ENCODE measurements around the gene BRWD1. TPM values are rescaled to one million over a fixed set of nuclear protein-coding genes. Genes with fewer than 3 reads are reported as not detected.
"Not testable (repeated sequence)": the region's sequence is repeated elsewhere in the genome, so short reads cannot be mapped to it uniquely, and the experiment has no call there.

Gene BRWD1
- total RNA-seq, 2 experiments from 2014 or later = 84.7 to 92.2 TPM

- peaks cover 4% of the 10 kb centered on the region for H3K27me3 Mint-ChIP-seq
- Histone ChIP-seq H3K4me1 (ENCODE audit: insufficient read depth, low read length) (no peaks in the 10 kb centered on the region), H3K27me3 (ENCODE audit: control insufficient read depth in 1 of 2, insufficient read depth in 2 of 2, low read length in 2 of 2) (peaks cover 0 to 2% of the 10 kb centered on the region in 2 experiments), H3K36me3 (ENCODE audit: insufficient read depth, low read length) (no peaks in the 10 kb centered on the region), H3K9me3 (ENCODE audit: control insufficient read depth in 1 of 2, insufficient read depth in 1 of 2, low read length in 2 of 2) (no peaks in the 10 kb centered on the region), H3K4me3 (ENCODE audit: low read length) (no peak overlapping the region), H3K27ac (ENCODE audit: low read depth in 1 of 2, low read length in 2 of 2) (no peak overlapping the region)
- DNase-seq (no peak), ATAC-seq (ENCODE audit: poor library complexity) (no peak)
- H3K4me1 Mint-ChIP-seq (ENCODE audit: low read depth) = no peaks in the 10 kb centered on the region
- intact Hi-C loops (cut with DNase I, micrococcal nuclease) = loop anchor here (1.0 to 5.0 kb wide), 3 partner anchors 403 to 920 kb away; no protein-coding TSS in a partner anchor
- H3K4me3 Mint-ChIP-seq = no peak overlapping the region
- H3K9me3 Mint-ChIP-seq = no peaks in the 10 kb centered on the region
- ChIA-PET CTCF (interaction anchor here (1.2 kb wide), 1 partner anchor 404 kb away, joined by 3 read pairs; no protein-coding TSS in a partner anchor), POLR2A (no interaction called here)
- no peak overlapping the region for H3K27ac Mint-ChIP-seq
- TF ChIP-seq, protein P1, sequence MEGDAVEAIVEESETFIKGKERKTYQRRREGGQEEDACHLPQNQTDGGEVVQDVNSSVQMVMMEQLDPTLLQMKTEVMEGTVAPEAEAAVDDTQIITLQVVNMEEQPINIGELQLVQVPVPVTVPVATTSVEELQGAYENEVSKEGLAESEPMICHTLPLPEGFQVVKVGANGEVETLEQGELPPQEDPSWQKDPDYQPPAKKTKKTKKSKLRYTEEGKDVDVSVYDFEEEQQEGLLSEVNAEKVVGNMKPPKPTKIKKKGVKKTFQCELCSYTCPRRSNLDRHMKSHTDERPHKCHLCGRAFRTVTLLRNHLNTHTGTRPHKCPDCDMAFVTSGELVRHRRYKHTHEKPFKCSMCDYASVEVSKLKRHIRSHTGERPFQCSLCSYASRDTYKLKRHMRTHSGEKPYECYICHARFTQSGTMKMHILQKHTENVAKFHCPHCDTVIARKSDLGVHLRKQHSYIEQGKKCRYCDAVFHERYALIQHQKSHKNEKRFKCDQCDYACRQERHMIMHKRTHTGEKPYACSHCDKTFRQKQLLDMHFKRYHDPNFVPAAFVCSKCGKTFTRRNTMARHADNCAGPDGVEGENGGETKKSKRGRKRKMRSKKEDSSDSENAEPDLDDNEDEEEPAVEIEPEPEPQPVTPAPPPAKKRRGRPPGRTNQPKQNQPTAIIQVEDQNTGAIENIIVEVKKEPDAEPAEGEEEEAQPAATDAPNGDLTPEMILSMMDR (IDR thresholded peaks at IDR 0.05) = no peak
- no peaks in the 10 kb centered on the region for H3K36me3 Mint-ChIP-seq (ENCODE audit: low read depth)
Measured at GRCh38 chr21:39137248-39138178, 175.9 kb downstream of the BRWD1 start.

- H3K27me3 Mint-ChIP-seq = peaks cover 4% of the 10 kb centered on the region
- no peak for DNase-seq
- TF ChIP-seq, protein P1 (IDR thresholded peaks at IDR 0.05) = no peak
- POLR2A ChIA-PET = no interaction called here
- no peak overlapping the region for H3K4me3 ChIP-seq (ENCODE audit: low read length)
- no peaks in the 10 kb centered on the region for H3K36me3 ChIP-seq (ENCODE audit: insufficient read depth, low read length)
- intact Hi-C loops (cut with DNase I, micrococcal nuclease) = loop anchor here (5.0 kb wide), 2 partner anchors 629 to 919 kb away; no protein-coding TSS in a partner anchor
- no peaks in the 10 kb centered on the region for H3K36me3 Mint-ChIP-seq (ENCODE audit: low read depth)
- H3K4me1 Mint-ChIP-seq (ENCODE audit: low read depth) = no peaks in the 10 kb centered on the region
- no peak overlapping the region for H3K27ac Mint-ChIP-seq
- CTCF ChIA-PET = no interaction called here
- H3K4me3 Mint-ChIP-seq = no peak overlapping the region
- H3K27ac ChIP-seq (ENCODE audit: low read depth in 1 of 2, low read length in 2 of 2) = no peak overlapping the region
- H3K9me3 Mint-ChIP-seq = no peaks in the 10 kb centered on the region
- H3K27me3 ChIP-seq (ENCODE audit: control insufficient read depth in 1 of 2, insufficient read depth in 2 of 2, low read length in 2 of 2) = peaks cover 0 to 2% of the 10 kb centered on the region in 2 experiments
- H3K4me1 ChIP-seq (ENCODE audit: insufficient read depth, low read length) = no peaks in the 10 kb centered on the region
- no peak for ATAC-seq (ENCODE audit: poor library complexity)
- no peaks in the 10 kb centered on the region for H3K9me3 ChIP-seq (ENCODE audit: control insufficient read depth in 1 of 2, insufficient read depth in 1 of 2, low read length in 2 of 2)
Measured at GRCh38 chr21:39136711-39137110, 176.7 kb downstream of the BRWD1 start.

- H3K4me3 ChIP-seq (ENCODE audit: low read length); H3K27me3 Mint-ChIP-seq; H3K4me1 ChIP-seq (ENCODE audit: insufficient read depth, low read length); ATAC-seq (ENCODE audit: poor library complexity); H3K9me3 Mint-ChIP-seq; CTCF ChIA-PET; H3K4me1 Mint-ChIP-seq (ENCODE audit: low read depth); POLR2A ChIA-PET; H3K27ac Mint-ChIP-seq; H3K27me3 ChIP-seq (ENCODE audit: control insufficient read depth in 1 of 2, insufficient read depth in 2 of 2, low read length in 2 of 2); H3K9me3 ChIP-seq (ENCODE audit: control insufficient read depth in 1 of 2, insufficient read depth in 1 of 2, low read length in 2 of 2); H3K4me3 Mint-ChIP-seq; H3K36me3 Mint-ChIP-seq (ENCODE audit: low read depth); H3K36me3 ChIP-seq (ENCODE audit: insufficient read depth, low read length); H3K27ac ChIP-seq (ENCODE audit: low read depth in 1 of 2, low read length in 2 of 2): not testable (repeated sequence)
- DNase-seq = peak in 1 of 14 experiments; percentile 14
- intact Hi-C loops (cut with DNase I, micrococcal nuclease) = loop anchor here (5.0 kb wide), 2 partner anchors 629 to 919 kb away; no protein-coding TSS in a partner anchor
Measured at GRCh38 chr21:39136138-39136537, 177.3 kb downstream of the BRWD1 start.

Measured in CD4-positive, alpha-beta T cell (primary cell).